Adipocyte (in vitro differentiated cells): ENCODE measurements around the gene SUCO.

Experiments
- DNase-seq: peaks from one replicate; pipeline ENCODE4 v3.0.0-alpha.2; 2015; ENCODE audit warnings: low read depth
- H3K27me3 ChIP-seq: replicated peaks from 2 replicates; pipeline ENCODE4 v1.7.0; 2013; ENCODE audit warnings: mild to moderate bottlenecking, low read length, moderate library complexity; ENCODE audit not compliant: control insufficient read depth, insufficient read depth
- H3K36me3 ChIP-seq: 2 replicates; pipeline ENCODE4 v1.7.0; 2013; ENCODE audit warnings: low read length, mild to moderate bottlenecking, moderate library complexity; ENCODE audit not compliant: control insufficient read depth, insufficient read depth, severe bottlenecking
- H3K4me1 ChIP-seq: 2 replicates; pipeline ENCODE4 v1.7.0; 2013; ENCODE audit warnings: mild to moderate bottlenecking, low read length, moderate library complexity; ENCODE audit not compliant: control insufficient read depth, insufficient read depth
- H3K4me3 ChIP-seq: 2 replicates; pipeline ENCODE4 v1.7.0; 2013; ENCODE audit warnings: mild to moderate bottlenecking, low read length, moderate library complexity
- H3K9ac ChIP-seq: 2 replicates; pipeline ENCODE4 v1.7.0; 2013; ENCODE audit warnings: mild to moderate bottlenecking, low read length, moderate library complexity
- H3K9me3 ChIP-seq: 2 replicates; pipeline ENCODE4 v1.7.0; 2013; ENCODE audit warnings: mild to moderate bottlenecking, low read length, moderate library complexity; ENCODE audit not compliant: control insufficient read depth

The SUCO gene

DNA sequence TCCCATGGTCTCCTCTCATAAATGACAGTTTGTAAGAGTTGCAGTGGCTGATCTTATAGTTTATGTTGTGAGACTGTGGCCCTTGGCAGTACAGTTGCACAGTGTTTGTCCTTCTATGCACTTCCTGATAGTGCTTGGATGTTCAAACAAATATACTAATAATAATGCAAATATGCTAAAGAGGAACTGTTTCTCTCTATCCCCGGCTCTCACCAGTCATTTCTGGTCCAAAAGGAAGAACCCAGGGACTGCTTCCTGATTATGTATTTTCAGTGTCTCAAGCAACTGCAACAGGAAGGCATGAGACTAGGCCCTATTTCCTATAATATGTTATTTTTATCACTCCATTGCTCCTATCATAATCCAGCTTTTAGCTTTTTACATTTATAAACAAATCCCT, 17.0 kb upstream of the SUCO start:
- no peaks in the 10 kb centered on the region for H3K27me3 ChIP-seq

GRCh38 chr1:172517081-172517480, 15.9 kb upstream of the SUCO start:
- Histone ChIP-seq H3K9ac (no peak overlapping the region), H3K36me3 (no peaks in the 10 kb centered on the region), H3K4me3 (no peak overlapping the region), H3K27me3 (no peaks in the 10 kb centered on the region), H3K9me3 (no peaks in the 10 kb centered on the region), H3K4me1 (no peaks in the 10 kb centered on the region)
- DNase-seq: no peak

More for the DNA sequence above, 17.0 kb upstream of the SUCO start:
- no peaks in the 10 kb centered on the region for H3K36me3 ChIP-seq
- H3K9ac ChIP-seq: no peak overlapping the region
- DNase-seq: no peak
- H3K4me3 ChIP-seq: no peak overlapping the region
- H3K4me1 ChIP-seq: no peaks in the 10 kb centered on the region
- no peaks in the 10 kb centered on the region for H3K9me3 ChIP-seq

DNA sequence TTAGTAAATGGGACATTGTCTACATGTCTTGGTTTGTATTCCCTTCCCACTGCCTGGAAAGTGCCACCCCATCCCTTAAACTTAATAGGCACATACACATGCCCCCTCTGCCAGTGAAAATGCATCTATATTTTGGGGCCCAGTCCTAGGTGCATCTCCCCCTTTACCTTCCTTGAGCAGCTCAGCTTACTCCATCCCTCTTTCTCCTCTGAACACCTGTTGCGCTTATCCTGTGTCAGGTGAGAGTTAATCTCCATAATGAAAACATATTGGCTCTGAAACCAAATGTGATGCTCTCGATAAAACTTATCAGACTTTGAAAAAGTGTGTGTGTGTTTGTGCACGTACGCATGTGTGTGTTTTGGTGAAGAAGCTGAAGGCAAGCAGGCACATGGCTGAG, 15.4 kb upstream of the SUCO start:
- Histone ChIP-seq H3K4me1 (no peaks in the 10 kb centered on the region), H3K27me3 (no peaks in the 10 kb centered on the region), H3K9me3 (no peaks in the 10 kb centered on the region), H3K36me3 (no peaks in the 10 kb centered on the region), H3K9ac (no peak overlapping the region), H3K4me3 (no peak overlapping the region)
- no peak for DNase-seq

- Histone ChIP-seq H3K27me3 (no peaks in the 10 kb centered on the region), H3K9me3 (no peaks in the 10 kb centered on the region), H3K4me1 (peaks cover 9% of the 10 kb centered on the region), H3K36me3 (no peaks in the 10 kb centered on the region), H3K4me3 (no peak overlapping the region), H3K9ac (no peak overlapping the region)
- DNase-seq: no peak
Measured at GRCh38 chr1:172529304-172529703, 3.6 kb upstream of the SUCO start.

DNA sequence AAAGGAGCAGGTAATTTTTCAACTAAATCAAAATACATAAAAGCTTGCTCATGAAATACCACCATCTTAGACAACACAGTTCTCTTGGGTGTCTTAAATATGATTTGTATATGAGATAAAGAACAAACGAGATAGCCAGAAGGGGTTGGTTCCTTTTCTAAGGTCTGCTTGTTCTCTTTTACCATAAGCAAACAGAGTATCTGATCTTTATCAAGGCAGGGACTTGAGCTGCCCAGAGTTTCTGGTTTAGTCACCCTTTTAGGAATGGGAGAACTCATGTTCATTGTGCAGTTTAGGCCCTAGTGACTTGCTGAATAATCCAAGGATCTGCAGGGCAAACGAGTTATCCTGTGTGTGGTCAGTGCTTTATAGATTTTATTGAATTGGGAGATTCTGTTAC, 3.0 kb upstream of the SUCO start:
- Histone ChIP-seq H3K9ac (no peak overlapping the region), H3K4me3 (no peak overlapping the region), H3K4me1 (peaks cover 16% of the 10 kb centered on the region), H3K27me3 (no peaks in the 10 kb centered on the region), H3K9me3 (no peaks in the 10 kb centered on the region), H3K36me3 (no peaks in the 10 kb centered on the region)
- peak; percentile 48 for DNase-seq

GRCh38 chr1:172531412-172532182, 1.4 kb upstream of the SUCO start:
- H3K4me1 ChIP-seq: peaks cover 29% of the 10 kb centered on the region
- peak overlapping the region; percentile 98 for H3K4me3 ChIP-seq
- H3K27me3 ChIP-seq: no peaks in the 10 kb centered on the region
- peak overlapping the region; percentile 95 for H3K9ac ChIP-seq
- no peaks in the 10 kb centered on the region for H3K36me3 ChIP-seq
- DNase-seq: no peak
- no peaks in the 10 kb centered on the region for H3K9me3 ChIP-seq

GRCh38 chr1:172532183-172532699, 709 bp upstream of the SUCO start:
- H3K27me3 ChIP-seq: no peaks in the 10 kb centered on the region
- peak overlapping the region; percentile 98 for H3K4me3 ChIP-seq
- H3K9me3 ChIP-seq: no peaks in the 10 kb centered on the region
- no peaks in the 10 kb centered on the region for H3K36me3 ChIP-seq
- H3K9ac ChIP-seq: peak overlapping the region; percentile 95
- peaks cover 29% of the 10 kb centered on the region for H3K4me1 ChIP-seq
- peak; percentile 98 for DNase-seq

DNA sequence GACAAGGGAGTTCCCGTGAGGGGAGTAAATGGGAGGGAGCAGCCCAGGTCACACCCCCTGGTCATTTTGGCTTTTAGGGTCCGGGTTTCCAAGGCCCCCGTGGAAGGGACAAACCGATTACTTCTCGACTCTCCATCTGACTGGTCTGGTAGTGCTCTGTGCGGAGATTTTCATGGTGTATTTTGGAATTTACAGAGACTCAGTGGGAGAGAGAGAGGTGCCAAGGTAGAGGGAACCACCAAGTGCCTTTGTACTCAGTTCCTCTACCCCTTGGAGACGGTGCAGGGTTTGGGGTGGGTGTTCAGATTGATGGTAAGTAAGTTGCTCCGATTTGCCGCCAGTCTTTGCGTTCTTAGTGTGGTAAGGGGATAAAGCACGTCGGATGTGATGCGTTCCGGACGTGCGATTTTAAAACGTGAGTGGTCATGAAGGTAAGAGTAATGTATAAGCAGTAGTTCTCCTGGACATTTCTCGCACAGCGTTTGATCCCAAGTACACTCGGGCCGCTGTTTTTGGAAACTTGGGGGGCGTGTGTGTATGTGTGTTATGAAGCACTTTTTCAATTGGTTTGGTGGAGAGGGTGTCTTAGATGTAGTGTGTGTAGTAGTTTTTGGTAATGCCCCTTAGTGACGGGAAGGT, 682 bp downstream of the SUCO start:
- no peaks in the 10 kb centered on the region for H3K27me3 ChIP-seq
- no peaks in the 10 kb centered on the region for H3K9me3 ChIP-seq
- H3K36me3 ChIP-seq: no peaks in the 10 kb centered on the region
- peak overlapping the region; percentile 98 for H3K4me3 ChIP-seq
- H3K4me1 ChIP-seq: peaks cover 29% of the 10 kb centered on the region
- peak; percentile 64 for DNase-seq
- peak overlapping the region; percentile 95 for H3K9ac ChIP-seq

- H3K4me1 ChIP-seq: peaks cover 27% of the 10 kb centered on the region
- no peak overlapping the region for H3K4me3 ChIP-seq
- H3K36me3 ChIP-seq: no peaks in the 10 kb centered on the region
- DNase-seq: no peak
- H3K27me3 ChIP-seq: no peaks in the 10 kb centered on the region
- H3K9ac ChIP-seq: no peak overlapping the region
- H3K9me3 ChIP-seq: no peaks in the 10 kb centered on the region
Measured at GRCh38 chr1:172536256-172536655, 3.3 kb downstream of the SUCO start.

- no peak overlapping the region for H3K9ac ChIP-seq
- H3K27me3 ChIP-seq: no peaks in the 10 kb centered on the region
- H3K9me3 ChIP-seq: no peaks in the 10 kb centered on the region
- no peak for DNase-seq
- H3K4me1 ChIP-seq: peaks cover 22% of the 10 kb centered on the region
- H3K36me3 ChIP-seq: no peaks in the 10 kb centered on the region
- no peak overlapping the region for H3K4me3 ChIP-seq
Measured at GRCh38 chr1:172537366-172537765, 4.4 kb downstream of the SUCO start.

DNA sequence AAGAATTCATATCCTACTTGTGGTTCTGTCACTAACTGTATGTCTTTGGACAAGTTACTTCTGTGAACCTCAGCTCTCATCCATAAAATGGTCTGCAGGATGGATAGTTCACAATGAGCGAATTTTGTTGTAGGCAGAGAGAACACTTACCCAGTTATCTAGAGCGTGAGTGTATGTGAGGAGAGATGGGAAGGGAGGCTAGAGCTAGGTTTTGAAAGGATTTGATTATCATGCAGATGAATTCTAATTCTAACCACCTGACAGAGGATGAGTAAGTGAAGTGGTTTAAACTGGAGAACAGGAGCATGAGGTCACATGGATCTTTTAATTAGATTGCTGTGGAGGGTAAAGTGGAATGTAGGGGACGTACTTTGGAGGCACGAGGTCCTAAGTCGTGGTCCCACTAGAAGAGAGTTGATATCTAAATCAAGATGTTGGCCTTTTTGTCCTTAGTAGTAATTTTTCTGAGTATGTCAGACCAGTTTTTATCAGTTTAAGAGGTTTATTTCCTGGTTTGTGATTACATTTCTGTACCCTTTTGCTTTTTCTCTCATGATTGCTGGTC, 5.0 kb downstream of the SUCO start:
- Histone ChIP-seq H3K27me3 (no peaks in the 10 kb centered on the region), H3K36me3 (no peaks in the 10 kb centered on the region), H3K4me1 (peaks cover 22% of the 10 kb centered on the region), H3K4me3 (no peak overlapping the region), H3K9me3 (no peaks in the 10 kb centered on the region), H3K9ac (no peak overlapping the region)
- DNase-seq: no peak
